ENCODE results near the gene IRS2.

Gene IRS2

DNA sequence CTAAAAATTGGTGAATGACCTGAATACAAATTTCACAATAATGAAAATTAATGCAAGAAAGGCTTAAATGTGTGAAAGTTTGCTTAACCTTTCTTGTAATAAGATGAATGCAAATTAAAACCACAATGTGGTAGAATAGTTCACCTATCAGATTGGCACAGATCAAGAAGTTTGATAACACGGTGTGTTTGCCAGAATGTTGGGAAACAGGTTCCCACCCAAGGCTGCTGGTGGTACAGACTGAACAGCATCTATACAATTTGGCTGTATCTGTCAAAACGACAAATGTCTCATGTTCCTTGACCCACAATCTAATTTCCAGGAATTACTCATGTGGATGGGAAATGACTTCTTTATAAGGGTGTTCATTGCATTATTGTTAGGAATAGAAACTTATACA, 8.6 kb upstream of the IRS2 start:
- no peak overlapping the region for H3K4me3 ChIP-seq (ENCODE audit: low read depth, low read length)
- TF ChIP-seq, protein P1, sequence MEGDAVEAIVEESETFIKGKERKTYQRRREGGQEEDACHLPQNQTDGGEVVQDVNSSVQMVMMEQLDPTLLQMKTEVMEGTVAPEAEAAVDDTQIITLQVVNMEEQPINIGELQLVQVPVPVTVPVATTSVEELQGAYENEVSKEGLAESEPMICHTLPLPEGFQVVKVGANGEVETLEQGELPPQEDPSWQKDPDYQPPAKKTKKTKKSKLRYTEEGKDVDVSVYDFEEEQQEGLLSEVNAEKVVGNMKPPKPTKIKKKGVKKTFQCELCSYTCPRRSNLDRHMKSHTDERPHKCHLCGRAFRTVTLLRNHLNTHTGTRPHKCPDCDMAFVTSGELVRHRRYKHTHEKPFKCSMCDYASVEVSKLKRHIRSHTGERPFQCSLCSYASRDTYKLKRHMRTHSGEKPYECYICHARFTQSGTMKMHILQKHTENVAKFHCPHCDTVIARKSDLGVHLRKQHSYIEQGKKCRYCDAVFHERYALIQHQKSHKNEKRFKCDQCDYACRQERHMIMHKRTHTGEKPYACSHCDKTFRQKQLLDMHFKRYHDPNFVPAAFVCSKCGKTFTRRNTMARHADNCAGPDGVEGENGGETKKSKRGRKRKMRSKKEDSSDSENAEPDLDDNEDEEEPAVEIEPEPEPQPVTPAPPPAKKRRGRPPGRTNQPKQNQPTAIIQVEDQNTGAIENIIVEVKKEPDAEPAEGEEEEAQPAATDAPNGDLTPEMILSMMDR (IDR thresholded peaks at IDR 0.05; ENCODE audit: low read depth, low read length), result no peak

- TF ChIP-seq, protein P1 (IDR thresholded peaks at IDR 0.05; ENCODE audit: low read depth, low read length), result no peak
- H3K4me3 ChIP-seq (ENCODE audit: low read depth, low read length), result no peak overlapping the region
Measured at GRCh38 chr13:109794095-109794494, 7.7 kb upstream of the IRS2 start.

GRCh38 chr13:109792416-109793059, 6.2 kb upstream of the IRS2 start:
- TF ChIP-seq, protein P1 (IDR thresholded peaks at IDR 0.05; ENCODE audit: low read depth, low read length), result no peak
- no peak overlapping the region for H3K4me3 ChIP-seq (ENCODE audit: low read depth, low read length)

- no peak overlapping the region for H3K4me3 ChIP-seq (ENCODE audit: low read depth, low read length)
- TF ChIP-seq, protein P1 (IDR thresholded peaks at IDR 0.05; ENCODE audit: low read depth, low read length), result peak; percentile 21; the same call in 1 of the 2 replicates
Measured at GRCh38 chr13:109790942-109791605, 4.7 kb upstream of the IRS2 start.

- H3K4me3 ChIP-seq (ENCODE audit: low read depth, low read length), result no peak overlapping the region
- TF ChIP-seq, protein P1 (IDR thresholded peaks at IDR 0.05; ENCODE audit: low read depth, low read length), result no peak
Measured at GRCh38 chr13:109790086-109790485, 3.7 kb upstream of the IRS2 start.

DNA sequence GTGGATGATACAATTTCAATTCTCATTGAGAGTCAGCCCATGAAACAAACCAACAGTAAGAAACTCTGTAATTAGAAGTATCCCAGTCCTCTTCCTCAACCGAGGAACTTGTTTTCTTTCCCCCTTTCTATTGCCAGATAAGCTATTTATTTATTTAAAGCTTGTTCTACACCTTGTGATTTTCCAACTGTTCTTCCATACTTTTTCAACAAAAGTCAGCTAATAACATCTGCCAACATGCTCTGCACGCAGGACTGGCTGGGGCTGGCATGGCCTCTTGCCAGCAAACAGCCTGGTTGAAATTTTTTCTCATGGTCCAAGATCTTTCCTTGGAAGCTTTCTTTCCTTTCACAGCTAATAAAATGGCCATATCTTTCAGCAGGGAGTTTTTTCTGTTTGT, 2.9 kb upstream of the IRS2 start:
- TF ChIP-seq, protein P1 (IDR thresholded peaks at IDR 0.05; ENCODE audit: low read depth, low read length), result no peak
- H3K4me3 ChIP-seq (ENCODE audit: low read depth, low read length), result no peak overlapping the region

- H3K4me3 ChIP-seq (ENCODE audit: low read depth, low read length), result no peak overlapping the region
- TF ChIP-seq, protein P1 (IDR thresholded peaks at IDR 0.05; ENCODE audit: low read depth, low read length), result no peak
Measured at GRCh38 chr13:109788372-109789111, 2.2 kb upstream of the IRS2 start.
